Inflammatory macrophage treated with lipopolysaccharide for 4 hours (primary cell): ENCODE measurements around the gene GPN1.
"Not testable (repeated sequence)": the region's sequence is repeated elsewhere in the genome, so short reads cannot be mapped to it uniquely, and the experiment has no call there.

ENCODE experiments used
- DNase-seq: peaks from one replicate; pipeline ENCODE4 v3.0.0-alpha.2; 2020

Gene GPN1

GRCh38 chr2:27627963-27628766 lies 685 bp upstream of the GPN1 start:
- DNase-seq, result peak; percentile 71

- not testable (repeated sequence) for DNase-seq
Observed at GRCh38 chr2:27630257-27630656, 1.4 kb downstream of the GPN1 start.

- DNase-seq, result no peak
Observed at GRCh38 chr2:27634291-27634690, 5.4 kb downstream of the GPN1 start.

DNA sequence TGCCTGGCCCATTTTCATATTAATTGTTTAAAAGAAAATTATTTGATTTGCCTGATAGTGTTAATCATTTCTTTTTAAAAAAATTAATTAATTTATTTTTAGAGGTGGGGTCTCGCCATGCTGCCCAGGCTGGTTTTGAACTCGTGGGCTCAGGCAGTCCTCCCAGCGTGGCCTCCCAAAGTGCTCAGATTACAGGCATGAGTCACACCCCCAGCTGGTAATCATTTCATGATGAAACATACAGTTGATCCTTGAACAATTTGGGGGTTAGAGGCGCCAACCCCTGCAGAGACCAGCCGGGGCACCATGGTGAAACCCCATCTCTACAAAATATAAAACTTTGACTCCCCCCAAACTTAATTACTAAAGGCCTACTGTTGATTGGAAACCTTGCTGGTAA lies 7.9 kb downstream of the GPN1 start:
- DNase-seq, result no peak

- DNase-seq, result no peak
Observed at GRCh38 chr2:27638037-27638637, 9.3 kb downstream of the GPN1 start.

DNA sequence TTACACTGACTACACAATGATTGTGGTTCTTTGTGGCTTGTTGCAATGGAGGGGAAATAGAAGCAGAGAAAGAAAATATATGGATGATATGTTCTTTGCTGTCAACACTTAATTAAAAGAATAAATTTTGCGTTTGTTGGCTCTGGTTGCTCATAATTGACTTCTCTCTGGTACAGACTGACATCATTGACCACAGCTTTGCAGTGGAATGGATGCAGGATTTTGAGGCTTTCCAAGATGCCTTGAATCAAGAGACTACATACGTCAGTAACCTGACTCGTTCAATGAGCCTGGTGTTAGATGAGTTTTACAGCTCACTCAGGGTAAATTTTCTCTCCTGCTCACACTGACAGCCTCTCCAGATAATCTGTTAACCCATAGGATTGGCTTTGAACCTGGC lies 9.9 kb downstream of the GPN1 start:
- no peak for DNase-seq

DNA sequence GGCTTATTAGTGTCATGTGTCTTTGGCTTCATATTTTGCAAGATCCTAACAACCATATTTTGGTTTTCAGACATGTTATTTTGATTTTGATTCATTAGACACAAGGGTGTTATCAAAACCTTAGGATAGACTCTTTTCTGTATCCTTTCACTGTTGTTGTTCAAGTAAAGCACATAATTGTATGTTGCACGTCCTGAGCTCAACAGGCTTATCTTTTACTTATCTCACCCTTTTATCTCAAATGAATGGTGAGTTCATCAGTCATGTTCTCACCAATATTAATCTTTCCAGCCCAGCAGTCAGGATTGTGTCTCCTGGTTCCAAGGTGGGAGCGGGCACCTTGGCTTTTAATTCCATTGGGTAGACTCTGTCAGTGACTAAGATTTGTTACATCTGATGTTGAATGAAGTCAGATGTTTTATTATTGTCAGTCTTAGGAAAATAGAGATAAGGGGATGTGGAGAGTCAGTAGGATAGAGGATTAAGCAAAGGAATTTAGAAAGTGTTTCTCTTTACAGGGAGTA lies 11.9 kb downstream of the GPN1 start:
- no peak for DNase-seq

DNA sequence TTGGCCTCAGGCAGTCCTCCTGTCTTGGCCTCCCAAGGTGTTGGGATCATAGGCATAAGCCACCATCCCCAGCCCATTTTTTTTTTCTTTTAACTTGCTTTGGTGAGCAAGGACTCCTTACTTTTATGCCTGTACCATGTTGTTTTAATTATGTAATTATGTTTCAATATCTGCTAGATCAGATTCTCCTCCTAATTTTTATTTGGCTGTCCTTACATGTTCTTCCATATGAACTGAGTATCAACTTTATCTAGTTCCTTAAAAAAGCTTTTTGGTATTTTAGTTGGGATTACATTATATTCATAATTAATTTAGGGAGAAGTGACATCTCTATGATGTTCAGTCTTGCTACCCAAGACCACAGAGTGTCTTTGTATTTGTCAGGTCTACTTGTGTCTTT lies 16.3 kb downstream of the GPN1 start:
- DNase-seq, result no peak

GRCh38 chr2:27647289-27647688 lies 18.4 kb downstream of the GPN1 start:
- DNase-seq, result no peak

DNA sequence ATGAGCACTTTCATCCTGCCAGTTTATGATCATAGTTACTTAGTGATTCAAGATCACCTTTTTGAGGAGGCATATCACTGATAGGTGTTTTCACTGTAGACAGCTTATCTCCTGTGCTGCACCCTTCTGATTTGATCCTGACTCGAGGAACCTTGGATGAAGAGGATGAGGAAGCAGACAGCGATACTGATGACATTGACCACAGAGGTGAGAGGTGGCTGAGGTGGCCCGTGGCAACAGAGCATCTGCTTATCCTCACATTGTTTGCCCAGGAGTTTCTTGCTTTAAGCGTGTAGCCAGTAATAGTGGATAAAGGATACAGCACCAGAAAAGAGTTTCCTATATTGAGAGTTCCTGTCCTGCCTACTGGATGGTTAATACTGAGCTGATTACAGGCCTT lies 18.9 kb downstream of the GPN1 start:
- no peak for DNase-seq

- DNase-seq, result no peak
Observed at GRCh38 chr2:27651056-27651455, 22.2 kb downstream of the GPN1 start.

- no peak for DNase-seq
Observed at GRCh38 chr2:27652341-27652740, 23.5 kb downstream of the GPN1 start.

- DNase-seq, result no peak
Observed at GRCh38 chr2:27652790-27653189, 23.9 kb downstream of the GPN1 start.

DNA sequence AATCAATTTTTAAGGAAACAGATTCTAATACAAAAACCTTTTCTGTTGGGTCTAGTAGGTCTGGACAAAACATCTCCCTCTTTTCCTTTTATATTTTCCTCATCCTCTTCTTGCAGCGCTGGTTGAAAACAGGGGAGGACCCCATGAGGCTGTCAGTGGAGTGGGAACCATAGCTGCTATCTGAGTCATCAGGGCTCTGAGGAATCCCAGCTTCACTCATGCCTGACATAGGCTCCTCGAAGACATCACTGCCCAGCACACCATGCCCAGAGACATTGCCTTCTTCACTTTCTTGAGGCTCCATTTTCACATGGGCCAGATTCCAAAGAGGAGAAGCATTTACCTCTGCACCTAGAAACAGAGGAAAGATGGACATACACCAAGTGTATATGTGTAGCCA lies 24.5 kb downstream of the GPN1 start:
- no peak for DNase-seq

- no peak for DNase-seq
Observed at GRCh38 chr2:27655155-27655951, 26.5 kb downstream of the GPN1 start.

DNA sequence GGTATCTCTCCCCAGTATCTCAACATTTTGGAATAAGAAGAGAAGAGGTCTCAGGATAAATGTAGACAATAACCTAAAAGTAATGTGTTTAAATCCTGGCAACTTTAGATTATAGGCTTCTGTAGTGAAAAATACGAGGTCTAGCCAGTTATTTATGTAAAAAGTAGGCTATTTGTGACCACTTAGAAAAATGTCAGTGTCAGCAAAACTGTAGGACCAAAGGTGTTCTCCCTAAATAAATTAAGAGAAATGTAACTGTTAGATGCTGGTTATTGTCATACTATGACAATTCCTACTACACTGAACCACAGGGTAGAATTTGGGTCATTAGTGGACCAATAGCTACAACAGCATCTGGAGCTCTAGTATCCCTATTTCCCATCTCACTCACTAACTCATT lies 32.5 kb downstream of the GPN1 start:
- DNase-seq, result no peak

DNA sequence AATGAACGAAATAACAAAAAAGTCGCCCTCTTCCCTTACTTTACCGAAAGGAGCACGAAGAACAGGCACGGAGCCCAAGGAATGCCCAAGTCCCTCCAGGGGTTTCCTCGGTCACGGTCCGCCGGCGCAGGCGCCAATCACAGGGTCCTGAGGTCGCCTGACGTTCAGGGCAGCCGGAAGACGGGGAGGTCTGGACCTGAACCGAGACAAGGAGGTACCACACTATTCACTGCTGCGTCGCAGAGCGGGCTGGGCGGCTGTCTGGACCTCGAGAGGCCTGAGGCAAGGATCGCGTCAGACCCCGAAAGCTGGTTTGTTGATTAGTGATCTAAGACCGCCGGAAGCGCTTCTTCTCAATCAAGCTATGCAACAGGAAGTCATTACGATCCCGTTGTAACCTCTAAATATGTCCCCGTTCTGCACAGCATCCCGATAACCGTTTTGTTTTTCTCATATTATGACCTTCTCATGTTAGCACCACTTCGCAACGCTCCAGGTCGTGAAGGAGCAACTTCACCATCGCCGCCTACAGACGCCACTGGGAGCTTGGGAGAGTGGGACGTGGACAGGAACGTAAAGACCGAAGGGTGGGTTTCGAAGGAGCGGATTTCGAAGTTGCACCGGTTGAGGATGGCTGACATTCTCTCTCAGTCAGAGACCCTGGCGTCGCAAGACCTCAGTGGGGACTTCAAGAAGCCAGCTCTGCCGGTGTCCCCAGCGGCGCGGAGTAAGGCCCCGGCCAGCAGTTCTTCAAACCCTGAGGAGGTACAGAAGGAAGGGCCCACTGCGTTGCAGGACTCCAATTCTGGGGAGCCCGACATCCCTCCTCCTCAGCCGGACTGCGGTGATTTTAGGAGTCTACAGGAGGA lies 34.7 kb downstream of the GPN1 start, which contains the start of the genes SLC4A1AP and SUPT7L:
TSS of gene SLC4A1AP (plus strand) at position 605 of the 869 bp plus-strand sequence. CDS start at position 631, 26 bp downstream.
TSS of gene SUPT7L (minus strand) at position 330 of the 869 bp plus-strand sequence. CDS start 1,422 bp downstream, outside the sequence.
- peak; percentile 81 for DNase-seq

- no peak for DNase-seq
Observed at GRCh38 chr2:27664154-27664574, 35.3 kb downstream of the GPN1 start.

DNA sequence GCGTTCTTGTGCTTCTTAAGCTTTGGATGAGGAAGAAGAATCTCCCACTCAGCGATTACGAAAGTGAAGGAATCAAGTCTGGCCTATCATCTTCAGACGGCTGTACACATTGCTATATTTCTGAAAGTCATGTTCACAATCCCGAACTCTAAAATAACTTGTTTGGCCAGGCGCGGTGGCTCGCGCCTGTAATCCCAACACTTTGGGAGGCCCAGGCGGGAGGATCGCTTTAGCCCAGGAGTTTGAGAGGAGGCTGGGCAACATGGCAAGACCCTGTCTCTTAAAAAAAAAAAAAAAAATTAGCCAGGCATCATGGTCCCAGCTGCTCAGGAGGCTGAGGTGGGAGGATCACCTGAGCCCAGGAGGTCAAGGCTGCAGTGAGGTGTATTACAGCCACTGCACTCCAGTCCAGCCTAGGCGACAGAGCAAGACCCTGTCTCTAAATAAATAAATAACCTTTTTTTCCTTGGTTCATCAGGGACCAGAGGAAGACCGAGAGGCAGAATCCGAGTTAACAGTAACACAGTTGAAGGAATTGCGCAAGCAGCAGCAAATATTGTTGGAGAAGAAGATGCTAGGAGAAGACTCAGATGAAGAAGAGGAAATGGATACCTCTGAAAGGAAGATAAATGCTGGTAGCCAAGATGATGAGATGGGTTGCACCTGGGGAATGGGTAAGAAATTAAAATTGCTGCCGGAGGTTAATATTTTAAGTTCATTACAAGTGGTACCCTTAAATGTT lies 35.9 kb downstream of the GPN1 start:
- peak; percentile 33 for DNase-seq

GRCh38 chr2:27667446-27667845 lies 38.6 kb downstream of the GPN1 start:
- DNase-seq, result peak; percentile 37

DNA sequence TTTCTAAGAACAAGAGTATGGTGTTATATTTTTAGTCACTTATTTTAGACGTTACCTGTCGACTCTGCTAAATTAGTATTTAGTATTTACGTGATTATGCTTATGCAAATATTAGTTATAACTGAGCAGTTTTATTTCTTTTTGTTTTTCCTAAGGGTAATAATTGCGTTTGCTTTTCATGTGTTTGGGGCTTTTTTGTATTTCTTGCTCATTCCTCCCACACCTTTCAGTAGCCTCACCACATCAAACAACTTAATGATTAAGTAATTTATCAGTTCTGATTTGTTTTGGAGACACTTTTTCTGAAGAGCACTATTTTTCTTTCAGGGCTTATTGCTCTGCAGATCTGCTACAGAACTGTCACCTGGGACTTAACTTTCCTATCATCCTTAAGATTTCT lies 42.4 kb downstream of the GPN1 start:
- DNase-seq, result no peak
